Activated naive CD4-positive, alpha-beta T cell treated with anti-CD3 and anti-CD28 coated beads, Interleukin-2, amount 50 U/mL, for 24 hours (primary cell): ENCODE data around the gene HOXA3.

Source experiments
- H3K27ac Mint-ChIP-seq: one replicate; pipeline ENCODE4 v1.8.0; 2021; ENCODE audit warnings: mild to moderate bottlenecking, mixed read lengths
- H3K27me3 Mint-ChIP-seq: one replicate; pipeline ENCODE4 v1.8.0; 2021; ENCODE audit warnings: mixed read lengths
- H3K36me3 Mint-ChIP-seq: one replicate; pipeline ENCODE4 v1.8.0; 2021; ENCODE audit warnings: mixed read lengths
- H3K4me1 Mint-ChIP-seq: one replicate; pipeline ENCODE4 v1.8.0; 2021; ENCODE audit warnings: mixed read lengths
- H3K4me3 Mint-ChIP-seq: one replicate; pipeline ENCODE4 v1.8.0; 2021; ENCODE audit warnings: mild to moderate bottlenecking, mixed read lengths
- H3K9me3 Mint-ChIP-seq: one replicate; pipeline ENCODE4 v1.8.0; 2021; ENCODE audit warnings: mixed read lengths

Gene HOXA3

DNA sequence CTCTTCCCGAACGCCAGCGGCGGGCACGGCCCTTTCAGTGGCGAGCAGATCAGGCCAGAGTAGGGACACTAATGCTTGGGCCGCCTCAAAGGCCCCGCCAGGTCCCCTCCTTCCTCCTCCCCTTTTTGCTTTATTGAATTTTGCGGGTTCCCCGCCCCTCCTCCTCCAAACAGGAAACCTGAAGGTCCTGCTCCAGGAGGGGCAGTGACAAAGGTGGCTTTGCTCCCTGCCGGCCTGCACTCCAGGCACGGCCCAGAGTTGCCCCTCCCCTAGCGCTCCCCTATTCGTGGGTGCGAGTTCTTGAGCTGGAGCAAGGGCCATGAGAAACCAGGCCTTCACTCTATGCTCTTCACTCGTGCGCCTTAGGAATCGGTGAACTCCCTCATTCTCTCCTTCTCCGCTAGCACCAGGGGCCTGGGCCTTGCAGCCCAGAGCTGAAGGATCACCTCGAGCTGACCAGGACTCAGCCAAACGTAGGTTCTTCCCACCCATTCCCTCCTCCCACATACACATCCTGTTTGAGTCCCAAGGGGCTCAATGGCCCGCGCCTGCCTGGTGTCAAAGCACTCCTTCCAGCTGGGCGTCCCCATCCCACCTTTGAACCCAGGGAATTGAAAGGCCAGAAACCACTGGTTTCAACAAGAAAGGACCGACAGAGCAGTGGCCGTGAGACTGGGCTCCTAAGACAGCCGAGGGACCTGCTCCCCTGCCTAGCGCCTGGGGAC is 4.2 kb downstream of the HOXA3 start:
- peaks cover 55% of the 10 kb centered on the region for H3K27me3 Mint-ChIP-seq
- peaks cover 26% of the 10 kb centered on the region for H3K4me1 Mint-ChIP-seq
- no peaks in the 10 kb centered on the region for H3K36me3 Mint-ChIP-seq
- peak overlapping the region; percentile 62 for H3K27ac Mint-ChIP-seq
- H3K9me3 Mint-ChIP-seq: no peaks in the 10 kb centered on the region
- H3K4me3 Mint-ChIP-seq: peak overlapping the region; percentile 76

- Mint-ChIP-seq H3K27ac (peak within 1 kb of the TSS; percentile 62), H3K9me3 (no peaks in the 10 kb centered on the region), H3K4me1 (peaks cover 26% of the 10 kb centered on the region), H3K4me3 (peak within 1 kb of the TSS; percentile 76), H3K27me3 (peaks cover 57% of the 10 kb centered on the region), H3K36me3 (no peaks in the 10 kb centered on the region)
Measured at GRCh38 chr7:27147199-27148030, 5.0 kb downstream of the HOXA3 start, which contains the start of gene HOXA6. Gene HOXA6, minus strand, starts transcription at chr7:27147774. Its CDS starts 25 bp downstream, at chr7:27147749.

DNA sequence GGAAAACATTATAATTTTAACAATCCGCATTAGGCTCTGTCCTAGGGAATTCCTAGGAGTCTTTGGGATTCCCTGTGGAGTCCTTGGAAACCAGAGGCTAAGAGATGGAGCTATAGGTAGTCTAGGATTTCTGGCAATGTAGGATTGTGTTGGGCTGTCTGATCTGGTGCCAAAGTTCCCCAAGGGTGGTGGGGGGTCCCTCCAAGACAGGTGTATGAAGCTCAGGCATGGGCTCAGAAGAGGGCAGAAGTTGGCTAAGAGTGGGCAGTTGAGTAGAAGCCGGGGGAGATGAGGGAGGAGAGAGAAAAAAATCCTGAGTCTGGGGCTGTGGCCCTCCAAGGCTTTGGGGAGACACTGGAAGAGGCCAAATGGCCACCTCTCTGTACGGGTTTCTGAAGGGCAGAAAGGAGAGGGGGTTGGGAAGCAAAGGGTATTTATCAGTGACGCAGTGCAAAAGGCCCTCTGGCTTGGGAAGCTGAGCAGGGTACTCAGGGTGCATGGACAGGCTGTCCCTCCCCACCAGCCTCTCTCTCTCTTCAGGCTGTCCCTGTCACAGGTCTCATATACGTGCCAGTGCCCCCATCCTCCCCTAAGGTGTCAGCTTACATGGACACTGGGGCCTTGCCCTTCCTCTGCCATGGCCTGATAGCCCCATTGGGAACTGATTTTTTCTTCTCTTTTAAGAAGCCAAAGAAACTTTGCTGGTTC is 5.7 kb downstream of the HOXA3 start:
- H3K36me3 Mint-ChIP-seq: no peaks in the 10 kb centered on the region
- H3K4me3 Mint-ChIP-seq: no peak overlapping the region

DNA sequence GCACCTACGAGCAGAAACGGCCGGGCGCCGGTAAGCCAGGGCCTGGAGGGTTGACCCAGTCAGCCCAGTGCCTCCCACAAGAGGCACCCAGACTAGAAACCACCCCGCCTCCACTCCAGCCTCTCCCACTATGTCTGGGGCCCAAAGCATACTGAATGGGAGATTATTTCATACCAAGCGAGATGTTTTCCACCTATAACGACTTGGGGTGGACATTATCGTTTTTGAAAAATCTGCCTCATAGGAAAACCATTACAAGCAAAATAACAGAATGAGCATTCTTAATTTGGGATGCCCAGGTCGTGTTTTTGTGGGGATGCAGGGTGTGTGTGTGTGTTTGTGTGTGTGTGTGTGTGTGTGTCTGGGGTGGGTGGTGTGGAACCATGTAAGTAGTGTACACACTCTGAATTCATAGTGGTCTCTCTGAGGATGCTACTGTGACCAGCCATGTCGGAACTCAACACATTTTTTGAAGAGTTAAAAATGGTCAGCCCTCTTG is 6.4 kb downstream of the HOXA3 start:
- H3K9me3 Mint-ChIP-seq: no peaks in the 10 kb centered on the region
- no peaks in the 10 kb centered on the region for H3K36me3 Mint-ChIP-seq
- H3K4me3 Mint-ChIP-seq: no peak overlapping the region
- H3K27ac Mint-ChIP-seq: no peak overlapping the region
- peaks cover 14% of the 10 kb centered on the region for H3K4me1 Mint-ChIP-seq
- peaks cover 52% of the 10 kb centered on the region for H3K27me3 Mint-ChIP-seq

More for the DNA sequence above, 5.7 kb downstream of the HOXA3 start:
- Mint-ChIP-seq H3K27ac (no peak overlapping the region), H3K4me1 (peaks cover 21% of the 10 kb centered on the region), H3K27me3 (peaks cover 53% of the 10 kb centered on the region), H3K9me3 (no peaks in the 10 kb centered on the region)

- Mint-ChIP-seq H3K4me1 (peaks cover 7% of the 10 kb centered on the region), H3K27me3 (peaks cover 49% of the 10 kb centered on the region), H3K27ac (peak overlapping the region; percentile 41)
Measured at GRCh38 chr7:27145165-27145913, 7.0 kb downstream of the HOXA3 start.

GRCh38 chr7:27144781-27145164 is 7.6 kb downstream of the HOXA3 start:
- no peaks in the 10 kb centered on the region for H3K36me3 Mint-ChIP-seq
- peaks cover 7% of the 10 kb centered on the region for H3K4me1 Mint-ChIP-seq
- no peak overlapping the region for H3K27ac Mint-ChIP-seq
- H3K4me3 Mint-ChIP-seq: no peak overlapping the region
- peaks cover 43% of the 10 kb centered on the region for H3K27me3 Mint-ChIP-seq
- no peaks in the 10 kb centered on the region for H3K9me3 Mint-ChIP-seq

More at GRCh38 chr7:27145165-27145913, 7.0 kb downstream of the HOXA3 start:
- H3K36me3 Mint-ChIP-seq: no peaks in the 10 kb centered on the region
- no peak overlapping the region for H3K4me3 Mint-ChIP-seq
- no peaks in the 10 kb centered on the region for H3K9me3 Mint-ChIP-seq

- H3K36me3 Mint-ChIP-seq: no peaks in the 10 kb centered on the region
- peaks cover 7% of the 10 kb centered on the region for H3K4me1 Mint-ChIP-seq
- no peak overlapping the region for H3K27ac Mint-ChIP-seq
- H3K9me3 Mint-ChIP-seq: no peaks in the 10 kb centered on the region
- H3K27me3 Mint-ChIP-seq: peaks cover 39% of the 10 kb centered on the region
- H3K4me3 Mint-ChIP-seq: no peak overlapping the region
Measured at GRCh38 chr7:27143950-27144780, 8.2 kb downstream of the HOXA3 start.

DNA sequence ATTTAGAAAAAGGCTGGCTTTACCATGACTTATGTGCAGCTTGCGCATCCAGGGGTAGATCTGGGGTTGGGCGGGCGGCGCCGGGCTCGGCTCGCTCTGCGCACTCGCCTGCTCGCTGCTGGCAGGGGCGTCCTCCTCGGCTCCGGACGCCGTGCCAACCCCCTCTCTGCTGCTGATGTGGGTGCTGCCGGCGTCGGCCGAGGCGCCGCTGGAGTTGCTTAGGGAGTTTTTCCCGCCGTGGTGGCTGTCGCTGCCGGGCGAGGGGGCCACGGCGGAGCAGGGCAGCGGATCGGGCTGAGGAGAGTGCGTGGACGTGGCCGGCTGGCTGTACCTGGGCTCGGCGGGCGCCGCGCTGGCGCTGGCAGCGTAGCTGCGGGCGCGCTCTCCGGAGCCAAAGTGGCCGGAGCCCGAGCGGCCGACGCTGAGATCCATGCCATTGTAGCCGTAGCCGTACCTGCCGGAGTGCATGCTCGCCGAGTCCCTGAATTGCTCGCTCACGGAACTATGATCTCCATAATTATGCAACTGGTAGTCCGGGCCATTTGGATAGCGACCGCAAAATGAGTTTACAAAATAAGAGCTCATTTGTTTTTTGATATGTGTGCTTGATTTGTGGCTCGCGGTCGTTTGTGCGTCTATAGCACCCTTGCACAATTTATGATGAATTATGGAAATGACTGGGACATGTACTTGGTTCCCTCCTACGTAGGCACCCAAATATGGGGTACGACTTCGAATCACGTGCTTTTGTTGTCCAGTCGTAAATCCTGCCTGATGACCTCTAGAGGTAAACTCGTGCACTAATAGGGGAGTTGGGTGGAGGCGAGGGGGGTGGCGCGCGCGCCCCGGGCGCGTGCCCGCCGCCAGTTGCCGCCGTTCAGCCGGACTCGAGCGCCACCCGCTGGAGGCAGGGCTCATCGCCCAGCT is 9.1 kb downstream of the HOXA3 start, which contains the start of gene HOXA5:
Gene HOXA5 (minus strand): TSS at position 659 of the 927 bp plus-strand sequence. CDS start 74 bp downstream, at position 585.
- Mint-ChIP-seq H3K9me3 (no peaks in the 10 kb centered on the region), H3K4me3 (peak within 1 kb of the TSS; percentile 47), H3K27ac (no peak within 1 kb of the TSS), H3K4me1 (peaks cover 4% of the 10 kb centered on the region), H3K36me3 (no peaks in the 10 kb centered on the region), H3K27me3 (peaks cover 39% of the 10 kb centered on the region)

DNA sequence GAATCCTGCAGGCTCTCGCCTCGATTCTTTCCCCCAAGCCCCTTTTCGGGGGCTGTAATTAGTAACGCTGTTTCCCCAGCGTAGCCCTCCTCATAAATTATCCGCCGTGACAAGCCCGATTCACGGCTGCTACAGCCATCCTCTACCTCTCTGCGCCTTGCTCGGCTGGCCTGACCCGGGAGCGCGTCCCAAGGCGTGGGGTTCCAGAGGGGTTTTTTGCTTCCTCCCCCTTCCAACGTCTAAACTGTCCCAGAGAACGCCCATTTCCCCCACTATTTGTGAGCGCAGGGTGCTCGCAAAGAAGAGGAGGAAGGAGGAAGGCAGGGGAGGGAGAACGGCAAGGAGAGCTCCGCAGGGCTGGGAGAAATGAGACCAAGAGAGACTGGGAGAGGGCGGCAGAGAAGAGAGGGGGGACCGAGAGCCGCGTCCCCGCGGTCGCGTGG is 9.8 kb downstream of the HOXA3 start:
- H3K4me3 Mint-ChIP-seq: peak overlapping the region; percentile 47
- no peaks in the 10 kb centered on the region for H3K9me3 Mint-ChIP-seq
- H3K4me1 Mint-ChIP-seq: no peaks in the 10 kb centered on the region
- no peak overlapping the region for H3K27ac Mint-ChIP-seq
- H3K27me3 Mint-ChIP-seq: peaks cover 42% of the 10 kb centered on the region
- no peaks in the 10 kb centered on the region for H3K36me3 Mint-ChIP-seq

GRCh38 chr7:27141923-27142579 is 10.3 kb downstream of the HOXA3 start:
- Mint-ChIP-seq H3K9me3 (no peaks in the 10 kb centered on the region), H3K4me1 (no peaks in the 10 kb centered on the region), H3K4me3 (no peak overlapping the region), H3K36me3 (no peaks in the 10 kb centered on the region), H3K27me3 (peaks cover 43% of the 10 kb centered on the region), H3K27ac (no peak overlapping the region)

DNA sequence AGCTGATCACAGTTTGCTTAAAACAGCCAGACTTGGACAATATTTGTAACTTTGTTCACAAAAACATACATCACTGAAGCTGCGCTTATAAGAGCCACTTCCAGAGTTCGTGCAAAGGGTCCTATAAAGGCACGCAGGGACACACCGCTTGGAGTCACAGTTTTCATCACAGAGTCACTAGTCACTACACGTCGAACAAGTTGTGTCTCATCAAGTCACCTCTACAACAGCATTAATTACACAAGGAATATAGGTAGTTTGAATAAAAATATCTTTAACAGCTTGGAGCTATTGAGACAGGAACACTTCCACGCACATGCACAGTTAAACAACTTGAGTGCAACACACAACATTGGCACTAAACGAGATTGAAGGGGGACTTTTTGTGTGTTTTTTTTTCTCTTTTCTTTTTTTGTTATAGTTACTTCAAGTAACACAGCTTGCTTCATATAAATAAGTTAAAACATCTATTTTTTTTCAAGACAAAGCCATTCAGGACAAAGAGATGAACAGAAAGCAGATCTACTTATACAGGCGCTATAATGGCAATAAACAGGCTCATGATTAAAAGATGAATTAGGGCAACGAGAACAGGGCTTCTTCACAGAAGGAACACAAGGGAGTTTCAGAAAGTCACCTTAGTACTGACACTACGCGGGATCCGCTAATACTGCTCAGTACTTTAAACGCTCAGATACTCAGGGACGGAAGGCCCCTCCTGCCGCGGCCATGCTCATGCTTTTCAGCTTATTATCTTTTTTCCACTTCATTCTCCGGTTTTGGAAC is 11.1 kb downstream of the HOXA3 start:
- H3K27ac Mint-ChIP-seq: no peak overlapping the region
- no peaks in the 10 kb centered on the region for H3K4me1 Mint-ChIP-seq
- H3K9me3 Mint-ChIP-seq: no peaks in the 10 kb centered on the region
- H3K4me3 Mint-ChIP-seq: no peak overlapping the region
- H3K36me3 Mint-ChIP-seq: no peaks in the 10 kb centered on the region
- peaks cover 38% of the 10 kb centered on the region for H3K27me3 Mint-ChIP-seq

GRCh38 chr7:27140126-27140857 is 12.1 kb downstream of the HOXA3 start:
- Mint-ChIP-seq H3K4me3 (no peak overlapping the region), H3K9me3 (no peaks in the 10 kb centered on the region), H3K36me3 (no peaks in the 10 kb centered on the region), H3K27ac (no peak overlapping the region), H3K27me3 (peaks cover 38% of the 10 kb centered on the region), H3K4me1 (no peaks in the 10 kb centered on the region)
